ENCODE results near the gene BCAS2.
"Not testable (repeated sequence)": the region's sequence is repeated elsewhere in the genome, so short reads cannot be mapped to it uniquely, and the experiment has no call there.

BCAS2 gene

GRCh38 chr1:114581335-114582287 is at the start of gene BCAS2:
Gene BCAS2 (minus strand): TSS chr1:114581615. CDS start chr1:114581591, 24 bp downstream.
- DNase-seq, result peak; percentile 95

GRCh38 chr1:114627107-114627506 is 45.7 kb upstream of the BCAS2 start:
- DNase-seq, result no peak

- DNase-seq, result no peak
These were observed 41.9 kb upstream of the BCAS2 start for GRCh38 chr1:114623364-114623763.

GRCh38 chr1:114620419-114620818 is 39.0 kb upstream of the BCAS2 start:
- DNase-seq, result no peak

- DNase-seq, result no peak
These were observed 37.2 kb upstream of the BCAS2 start for GRCh38 chr1:114618606-114619005.

GRCh38 chr1:114610546-114611245 is 29.3 kb upstream of the BCAS2 start:
- DNase-seq, result no peak

GRCh38 chr1:114609826-114610225 is 28.4 kb upstream of the BCAS2 start:
- no peak for DNase-seq

- DNase-seq, result no peak
These were observed 27.6 kb upstream of the BCAS2 start for GRCh38 chr1:114609026-114609425.

GRCh38 chr1:114607223-114607622 is 25.8 kb upstream of the BCAS2 start:
- no peak for DNase-seq

- no peak for DNase-seq
These were observed 16.5 kb upstream of the BCAS2 start for GRCh38 chr1:114597949-114598348.

- DNase-seq, result no peak
These were observed 14.2 kb upstream of the BCAS2 start for GRCh38 chr1:114595602-114596001.

GRCh38 chr1:114594046-114594445 is 12.6 kb upstream of the BCAS2 start:
- no peak for DNase-seq

- no peak for DNase-seq
These were observed 7.7 kb upstream of the BCAS2 start for GRCh38 chr1:114589122-114589521.

GRCh38 chr1:114588196-114588689 is 6.8 kb upstream of the BCAS2 start:
- DNase-seq, result no peak

- DNase-seq, result no peak
These were observed 6.0 kb upstream of the BCAS2 start for GRCh38 chr1:114587203-114587991.

GRCh38 chr1:114586513-114587047 is 5.2 kb upstream of the BCAS2 start:
- no peak for DNase-seq

- DNase-seq, result no peak
These were observed 3.8 kb upstream of the BCAS2 start for GRCh38 chr1:114585231-114585630.

- DNase-seq, result no peak
These were observed 7.0 kb downstream of the BCAS2 start for GRCh38 chr1:114574365-114574764.

- no peak for DNase-seq
These were observed 17.3 kb downstream of the BCAS2 start for GRCh38 chr1:114564141-114564540.

GRCh38 chr1:114562978-114563510 is 18.4 kb downstream of the BCAS2 start:
- not testable (repeated sequence) for DNase-seq

- no peak for DNase-seq
These were observed 20.1 kb downstream of the BCAS2 start for GRCh38 chr1:114561333-114561732.

- DNase-seq, result peak; percentile 4
These were observed 22.1 kb downstream of the BCAS2 start for GRCh38 chr1:114559356-114559755.

All from GF-D8 (cell line).